GM06990 (cell line): ENCODE measurements around the gene RTL10.

ENCODE experiments used
- DNase-seq: peaks from one replicate; pipeline ENCODE4 v3.0.0-alpha.2; 2011; ENCODE audit not compliant: insufficient read length; ENCODE audit errors: extremely low read depth
- H3K27me3 ChIP-seq: replicated peaks from 2 replicates; pipeline ENCODE4 v1.6.0; 2011; ENCODE audit warnings: low read length; ENCODE audit not compliant: control insufficient read depth, insufficient read depth
- H3K36me3 ChIP-seq: 2 replicates; pipeline ENCODE4 v1.5.1; 2011; ENCODE audit warnings: low read length; ENCODE audit not compliant: control insufficient read depth, insufficient read depth
- H3K4me3 ChIP-seq: replicated peaks from 2 replicates; pipeline ENCODE4 v1.5.1; 2011; ENCODE audit warnings: low read depth, mild to moderate bottlenecking, control low read depth, low read length
- TF ChIP-seq, protein P1 (sequence below): IDR thresholded peaks from 2 replicates; pipeline ENCODE4 v1.5.1; 2011; ENCODE audit warnings: low read length, control low read depth, mild to moderate bottlenecking, inconsistent platforms; ENCODE audit not compliant: insufficient read depth, poor library complexity, severe bottlenecking

Gene RTL10

GRCh38 chr22:19846620-19847344, 7.9 kb downstream of the RTL10 start:
- Histone ChIP-seq H3K4me3 (no peak overlapping the region), H3K27me3 (no peaks in the 10 kb centered on the region), H3K36me3 (peaks cover 11% of the 10 kb centered on the region)
- TF ChIP-seq, protein P1, sequence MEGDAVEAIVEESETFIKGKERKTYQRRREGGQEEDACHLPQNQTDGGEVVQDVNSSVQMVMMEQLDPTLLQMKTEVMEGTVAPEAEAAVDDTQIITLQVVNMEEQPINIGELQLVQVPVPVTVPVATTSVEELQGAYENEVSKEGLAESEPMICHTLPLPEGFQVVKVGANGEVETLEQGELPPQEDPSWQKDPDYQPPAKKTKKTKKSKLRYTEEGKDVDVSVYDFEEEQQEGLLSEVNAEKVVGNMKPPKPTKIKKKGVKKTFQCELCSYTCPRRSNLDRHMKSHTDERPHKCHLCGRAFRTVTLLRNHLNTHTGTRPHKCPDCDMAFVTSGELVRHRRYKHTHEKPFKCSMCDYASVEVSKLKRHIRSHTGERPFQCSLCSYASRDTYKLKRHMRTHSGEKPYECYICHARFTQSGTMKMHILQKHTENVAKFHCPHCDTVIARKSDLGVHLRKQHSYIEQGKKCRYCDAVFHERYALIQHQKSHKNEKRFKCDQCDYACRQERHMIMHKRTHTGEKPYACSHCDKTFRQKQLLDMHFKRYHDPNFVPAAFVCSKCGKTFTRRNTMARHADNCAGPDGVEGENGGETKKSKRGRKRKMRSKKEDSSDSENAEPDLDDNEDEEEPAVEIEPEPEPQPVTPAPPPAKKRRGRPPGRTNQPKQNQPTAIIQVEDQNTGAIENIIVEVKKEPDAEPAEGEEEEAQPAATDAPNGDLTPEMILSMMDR, result no peak
- no peak for DNase-seq

- TF ChIP-seq, protein P1, result no peak
- Histone ChIP-seq H3K27me3 (no peaks in the 10 kb centered on the region), H3K36me3 (peaks cover 2% of the 10 kb centered on the region; the same call in 1 of the 2 replicates), H3K4me3 (no peak overlapping the region)
- no peak for DNase-seq
Measured at GRCh38 chr22:19845054-19845722, 9.5 kb downstream of the RTL10 start.

- Histone ChIP-seq H3K27me3 (no peaks in the 10 kb centered on the region), H3K4me3 (no peak overlapping the region), H3K36me3 (no peaks in the 10 kb centered on the region; the same call in 1 of the 2 replicates)
- TF ChIP-seq, protein P1, result no peak
- DNase-seq, result no peak
Measured at GRCh38 chr22:19844377-19845053, 10.2 kb downstream of the RTL10 start.

- Histone ChIP-seq H3K36me3 (no peaks in the 10 kb centered on the region; the same call in 1 of the 2 replicates), H3K4me3 (no peak overlapping the region), H3K27me3 (no peaks in the 10 kb centered on the region)
- no peak for DNase-seq
- TF ChIP-seq, protein P1, result no peak
Measured at GRCh38 chr22:19843857-19844376, 10.8 kb downstream of the RTL10 start.

- no peaks in the 10 kb centered on the region for H3K27me3 ChIP-seq
- no peaks in the 10 kb centered on the region; the same call in 1 of the 2 replicates for H3K36me3 ChIP-seq
- no peak overlapping the region for H3K4me3 ChIP-seq
- no peak for DNase-seq
- TF ChIP-seq, protein P1, result no peak
Measured at GRCh38 chr22:19843107-19843856, 11.4 kb downstream of the RTL10 start.
